Mesenchymal stem cell (in vitro differentiated cells and primary cell): ENCODE measurements around the gene BIN2.
"Not testable (repeated sequence)": the region's sequence is repeated elsewhere in the genome, so short reads cannot be mapped to it uniquely, and the experiment has no call there.

Experiments used
- DNase-seq: peaks from one replicate; pipeline ENCODE4 v3.0.0-alpha.2; 2013
- H2AFZ ChIP-seq: one replicate; pipeline ENCODE4 v1.6.1; 2013; ENCODE audit warnings: low read depth, mild to moderate bottlenecking, control low read depth, inconsistent platforms, low read length, moderate library complexity
- H2AK5ac ChIP-seq: 2 replicates; pipeline ENCODE4 v1.6.1; 2013; ENCODE audit warnings: low read length, moderate library complexity, mild to moderate bottlenecking, inconsistent platforms; ENCODE audit not compliant: severe bottlenecking
- H2BK120ac ChIP-seq: one replicate; pipeline ENCODE4 v1.6.1; 2013; ENCODE audit warnings: low read depth, mild to moderate bottlenecking, inconsistent platforms, low read length, moderate library complexity
- H2BK12ac ChIP-seq, 2 experiments: one replicate each; pipeline ENCODE4 v1.6.1; 2013; ENCODE audit warnings: inconsistent platforms in 2 of 2, low read length in 2 of 2, mild to moderate bottlenecking in 2 of 2, moderate library complexity in 2 of 2, control low read depth in 1 of 2
- H2BK15ac ChIP-seq: one replicate; pipeline ENCODE4 v1.6.1; 2013; ENCODE audit warnings: mild to moderate bottlenecking, low read depth, inconsistent platforms; ENCODE audit not compliant: poor library complexity, severe bottlenecking
- H2BK5ac ChIP-seq: 2 replicates; pipeline ENCODE4 v1.6.1; 2013; ENCODE audit warnings: low read depth, mild to moderate bottlenecking, low read length, control low read depth, inconsistent platforms; ENCODE audit not compliant: poor library complexity, severe bottlenecking
- H3K14ac ChIP-seq, 2 experiments: one replicate each; pipeline ENCODE4 v1.6.1; 2013; ENCODE audit warnings: inconsistent platforms in 2 of 2, low read length in 2 of 2, control low read depth in 1 of 2, mild to moderate bottlenecking in 1 of 2, moderate library complexity in 1 of 2
- H3K18ac ChIP-seq, 2 experiments: one replicate each; pipeline ENCODE4 v1.6.1; 2013; ENCODE audit warnings: inconsistent platforms in 2 of 2, low read length in 2 of 2, control low read depth in 1 of 2, low read depth in 1 of 2, mild to moderate bottlenecking in 1 of 2
- H3K23ac ChIP-seq, 2 experiments: one replicate each; pipeline ENCODE4 v1.6.1; 2013; ENCODE audit warnings: inconsistent platforms in 2 of 2, low read length in 2 of 2, mild to moderate bottlenecking in 2 of 2, moderate library complexity in 2 of 2, control low read depth in 1 of 2
- H3K27ac ChIP-seq: 2 replicates; pipeline ENCODE4 v1.5.1; 2013; ENCODE audit warnings: mild to moderate bottlenecking, moderate library complexity, low read length, control low read depth, inconsistent platforms; ENCODE audit not compliant: poor library complexity, severe bottlenecking
- H3K27me3 ChIP-seq, 2 experiments: 2 replicates each; pipeline versions ENCODE4 v1.6.1 to v1.7.0; 2013; ENCODE audit warnings: low read length in 2 of 2, mild to moderate bottlenecking in 2 of 2, moderate library complexity in 2 of 2, control low read depth in 1 of 2, inconsistent platforms in 1 of 2; ENCODE audit not compliant: control insufficient read depth in 1 of 2, insufficient read depth in 1 of 2
- H3K36me3 ChIP-seq, 2 experiments: 2 replicates each; pipeline versions ENCODE4 v1.6.1 to v1.7.0; 2013; ENCODE audit warnings: low read length in 2 of 2, control low read depth in 1 of 2, inconsistent platforms in 1 of 2, low read depth in 1 of 2, mild to moderate bottlenecking in 1 of 2; ENCODE audit not compliant: insufficient read depth in 2 of 2, control insufficient read depth in 1 of 2
- H3K4ac ChIP-seq, 2 experiments: one replicate each; pipeline ENCODE4 v1.6.1; 2013; ENCODE audit warnings: inconsistent platforms in 2 of 2, low read length in 2 of 2, mild to moderate bottlenecking in 2 of 2, moderate library complexity in 2 of 2, control low read depth in 1 of 2, low read depth in 1 of 2
- H3K4me1 ChIP-seq: 2 replicates; pipeline ENCODE4 v1.6.1; 2013; ENCODE audit warnings: low read depth, low read length, control low read depth; ENCODE audit not compliant: control insufficient read depth, insufficient read depth
- H3K4me2 ChIP-seq: 2 replicates; pipeline ENCODE4 v1.6.1; 2013; ENCODE audit warnings: low read length, mild to moderate bottlenecking, inconsistent platforms; ENCODE audit not compliant: poor library complexity, severe bottlenecking
- H3K4me3 ChIP-seq, 2 experiments: 2 replicates each; pipeline versions ENCODE4 v1.5.1 to v1.7.0; 2013; ENCODE audit warnings: low read length in 2 of 2, mild to moderate bottlenecking in 2 of 2, control low read depth in 1 of 2, low read depth in 1 of 2; ENCODE audit not compliant: insufficient read depth in 1 of 2
- H3K79me1 ChIP-seq: replicated peaks from 2 replicates; pipeline ENCODE4 v1.6.1; 2013; ENCODE audit warnings: mild to moderate bottlenecking, control low read depth, low read length, inconsistent platforms; ENCODE audit not compliant: poor library complexity, severe bottlenecking
- H3K9ac ChIP-seq: 2 replicates; pipeline ENCODE4 v1.7.0; 2013; ENCODE audit warnings: mild to moderate bottlenecking, low read length, moderate library complexity
- H3K9me3 ChIP-seq: 2 replicates; pipeline ENCODE4 v1.7.0; 2013; ENCODE audit warnings: mild to moderate bottlenecking, low read length; ENCODE audit not compliant: control insufficient read depth
- H4K8ac ChIP-seq: one replicate; pipeline ENCODE4 v1.6.1; 2013; ENCODE audit warnings: inconsistent platforms, mild to moderate bottlenecking, low read length, moderate library complexity
- H4K91ac ChIP-seq: one replicate; pipeline ENCODE4 v1.6.1; 2013; ENCODE audit warnings: mild to moderate bottlenecking, low read length, inconsistent platforms
- WGBS: methylation state at CpG from one replicate; pipeline ENCODE4 v1.1.7; 2013; ENCODE audit warnings: mixed read lengths; 5-methylcytosine and 5-hydroxymethylcytosine counted together

The BIN2 gene

DNA sequence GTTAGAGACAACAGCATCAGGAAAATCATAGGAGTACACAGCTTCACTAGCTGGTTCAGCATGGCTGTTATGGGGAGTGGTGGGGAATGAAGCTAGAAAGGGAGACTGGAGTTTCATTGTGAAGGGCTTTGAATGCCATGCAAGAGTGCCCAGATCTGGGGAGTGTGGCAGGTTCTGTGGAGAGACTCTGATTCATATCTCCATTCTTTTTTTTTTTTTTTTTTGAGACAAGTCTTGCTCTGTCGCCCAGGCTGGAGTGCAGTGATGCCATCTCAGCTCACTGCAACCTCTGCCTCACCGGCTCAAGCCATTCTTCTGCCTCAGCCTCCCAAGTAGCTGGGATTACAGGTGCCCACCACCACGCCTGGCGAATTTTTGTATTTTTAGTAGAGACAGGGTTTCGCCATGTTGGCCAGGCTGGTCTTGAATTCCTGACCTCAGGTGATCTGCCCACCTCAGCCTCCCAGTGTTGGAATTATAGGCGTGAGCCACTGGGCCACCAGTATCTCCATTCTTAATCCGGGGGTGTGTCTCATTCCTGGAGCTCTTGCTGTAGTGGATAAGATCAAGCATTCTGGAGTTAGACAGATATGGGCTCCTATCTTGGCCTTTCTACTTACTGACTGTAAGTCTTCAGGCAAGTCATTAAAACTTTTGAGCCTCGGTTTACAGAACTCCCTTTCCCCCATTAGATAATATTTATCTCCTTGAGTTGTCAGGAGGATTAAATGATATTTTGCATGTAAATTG, 5.7 kb downstream of the BIN2 start:
- not testable (repeated sequence) for H3K18ac ChIP-seq, H2AFZ ChIP-seq
- whole genome bisulfite sequencing = 97% methylated on average over 7 of the region's 8 CpGs

DNA sequence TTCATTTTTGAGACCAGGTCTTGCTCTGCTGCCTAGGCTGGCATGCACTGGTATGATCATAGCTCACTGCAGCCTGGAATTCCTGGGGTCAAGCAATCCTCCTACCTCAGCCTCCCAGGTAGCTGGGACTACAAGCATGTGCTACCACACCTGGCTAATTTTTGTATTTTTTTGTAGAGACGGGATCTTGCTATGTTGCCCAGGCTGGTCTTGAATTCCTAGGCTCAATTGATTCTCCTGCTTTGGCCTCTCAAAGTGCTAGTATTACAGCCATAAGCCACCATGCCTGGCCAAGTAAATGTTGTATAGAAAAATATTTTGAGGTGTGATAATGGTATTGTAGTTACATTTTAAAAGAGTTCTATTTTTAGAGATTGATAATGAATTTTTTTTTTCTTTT, 12.6 kb downstream of the BIN2 start:
- H2BK5ac ChIP-seq = no peak overlapping the region
- no peaks in the 10 kb centered on the region for H3K79me1 ChIP-seq
- no peaks in the 10 kb centered on the region for H3K9me3 ChIP-seq
- no peak overlapping the region for H3K27ac ChIP-seq
- no peak overlapping the region for H3K9ac ChIP-seq
- no peak overlapping the region for H2BK12ac ChIP-seq
- H2BK15ac ChIP-seq = no peak overlapping the region
- H3K4me1 ChIP-seq = peaks cover 3% of the 10 kb centered on the region
- no peak overlapping the region for H2AK5ac ChIP-seq
- H3K23ac ChIP-seq = no peak overlapping the region
- no peak overlapping the region for H2AFZ ChIP-seq
- H3K4me2 ChIP-seq = no peak overlapping the region
- H3K4ac ChIP-seq = no peak overlapping the region
- H4K91ac ChIP-seq = no peak overlapping the region
- H3K14ac ChIP-seq = no peak overlapping the region
- H4K8ac ChIP-seq = no peak overlapping the region
- H3K4me3 ChIP-seq = no peak overlapping the region
- WGBS = 100% methylated on average over 1 of the region's 1 CpG
- no peak overlapping the region for H2BK120ac ChIP-seq
- no peak overlapping the region for H3K18ac ChIP-seq
- no peak for DNase-seq
- H3K36me3 ChIP-seq = no peaks in the 10 kb centered on the region
- no peaks in the 10 kb centered on the region for H3K27me3 ChIP-seq

More for the DNA sequence above, 5.7 kb downstream of the BIN2 start:
- not testable (repeated sequence) for H3K4me3 ChIP-seq, H3K9me3 ChIP-seq, H4K91ac ChIP-seq, H3K27ac ChIP-seq, H3K4me1 ChIP-seq, H3K79me1 ChIP-seq, H3K14ac ChIP-seq, H2AK5ac ChIP-seq, H2BK12ac ChIP-seq, H3K9ac ChIP-seq, H3K36me3 ChIP-seq, H2BK15ac ChIP-seq, H3K4ac ChIP-seq, H2BK5ac ChIP-seq, H3K27me3 ChIP-seq, H3K23ac ChIP-seq, H3K4me2 ChIP-seq, H2BK120ac ChIP-seq, H4K8ac ChIP-seq, DNase-seq

DNA sequence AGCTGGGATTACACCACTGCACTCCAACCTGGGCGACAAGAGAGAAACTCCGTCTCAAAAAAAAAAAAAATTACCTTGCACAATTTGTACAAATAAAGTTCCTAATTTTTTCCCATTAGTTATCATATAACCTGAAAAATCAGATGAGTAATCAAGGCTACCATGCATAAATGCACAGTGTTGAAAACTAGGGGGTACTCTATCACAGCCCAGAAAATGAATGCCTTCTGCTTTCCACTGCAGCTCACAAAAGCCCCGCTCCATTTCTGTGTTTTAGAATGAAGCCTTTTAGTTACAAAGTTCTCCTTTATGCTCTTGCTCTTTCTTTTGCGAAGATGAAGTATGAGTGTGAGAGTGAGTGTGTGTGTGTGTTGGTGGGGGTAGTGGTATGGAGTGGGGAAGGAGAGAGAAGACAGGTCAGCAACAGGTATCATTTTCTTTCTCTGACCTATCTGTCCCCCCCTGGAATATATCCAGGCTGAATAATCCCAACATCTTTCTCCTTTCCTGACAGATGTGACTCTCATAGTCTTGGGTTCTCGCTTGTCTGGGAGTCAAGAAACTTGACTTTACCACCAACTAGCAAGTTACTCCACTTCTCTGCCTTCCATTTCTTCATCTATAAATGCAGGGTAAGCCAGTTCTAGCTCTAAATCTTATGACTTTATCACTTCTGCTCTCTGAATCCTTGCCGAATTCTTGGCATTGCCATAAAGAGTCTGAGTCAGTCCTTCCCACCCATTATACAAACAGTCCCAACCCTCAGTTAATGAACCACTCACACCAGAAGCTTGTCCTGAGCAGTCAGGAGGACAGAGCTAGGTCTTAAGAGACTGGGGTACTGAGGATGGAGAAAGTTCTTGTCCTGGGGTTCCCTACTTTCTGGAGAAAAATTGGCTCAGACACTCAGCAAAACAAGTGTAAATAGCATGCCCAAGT, 16.1 kb downstream of the BIN2 start:
- H3K9me3 ChIP-seq = no peaks in the 10 kb centered on the region
- H3K14ac ChIP-seq = no peak overlapping the region
- H3K23ac ChIP-seq = no peak overlapping the region
- H3K27ac ChIP-seq = no peak overlapping the region
- peak overlapping the region; percentile 67 for H3K9ac ChIP-seq
- no peaks in the 10 kb centered on the region for H3K36me3 ChIP-seq
- no peak overlapping the region for H2AFZ ChIP-seq
- no peak overlapping the region for H4K8ac ChIP-seq
- H4K91ac ChIP-seq = no peak overlapping the region
- H3K79me1 ChIP-seq = no peaks in the 10 kb centered on the region
- peaks cover 3% of the 10 kb centered on the region for H3K4me1 ChIP-seq
- no peak overlapping the region for H2BK15ac ChIP-seq
- H3K4me2 ChIP-seq = no peak overlapping the region
- H2BK5ac ChIP-seq = no peak overlapping the region
- no peak overlapping the region for H3K18ac ChIP-seq
- WGBS = 82% methylated on average over 5 of the region's 6 CpGs
- peak overlapping the region in 1 of 2 experiments; percentile 17 for H3K4me3 ChIP-seq
- H2AK5ac ChIP-seq = no peak overlapping the region
- H3K4ac ChIP-seq = no peak overlapping the region
- no peaks in the 10 kb centered on the region for H3K27me3 ChIP-seq
- H2BK12ac ChIP-seq = no peak overlapping the region
- peak; percentile 43 for DNase-seq
- H2BK120ac ChIP-seq = no peak overlapping the region

DNA sequence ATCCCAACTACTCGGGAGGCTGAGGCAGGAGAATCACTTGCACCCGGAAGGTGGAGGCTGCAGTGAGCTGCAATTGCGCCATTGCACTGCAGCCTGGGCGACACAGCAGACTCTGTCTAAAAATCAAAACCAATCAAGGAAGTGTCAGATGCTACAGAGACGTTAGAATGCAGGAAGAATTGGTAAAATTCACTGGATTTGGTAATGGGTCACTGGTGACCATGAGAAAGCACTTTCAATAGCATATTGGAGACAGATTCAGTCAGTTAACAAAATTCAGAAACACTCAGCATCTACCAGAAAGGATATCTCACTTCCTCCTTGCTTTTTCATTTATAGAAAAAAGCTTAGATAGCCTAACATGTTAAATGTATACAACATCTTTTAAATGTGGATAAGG, 17.5 kb downstream of the BIN2 start:
- no peak overlapping the region for H3K9ac ChIP-seq
- no peak overlapping the region for H3K18ac ChIP-seq
- no peak overlapping the region for H3K4me2 ChIP-seq
- H4K91ac ChIP-seq = no peak overlapping the region
- no peak overlapping the region for H3K23ac ChIP-seq
- H2BK12ac ChIP-seq = no peak overlapping the region
- no peaks in the 10 kb centered on the region for H3K9me3 ChIP-seq
- peaks cover 3% of the 10 kb centered on the region for H3K4me1 ChIP-seq
- no peak overlapping the region for H2BK15ac ChIP-seq
- H3K27me3 ChIP-seq = peaks cover 0 to 7% of the 10 kb centered on the region in 2 experiments
- H3K27ac ChIP-seq = no peak overlapping the region
- H3K79me1 ChIP-seq = no peaks in the 10 kb centered on the region
- WGBS = 88% methylated on average over 5 of the region's 5 CpGs
- H3K4ac ChIP-seq = no peak overlapping the region
- no peak overlapping the region for H2BK5ac ChIP-seq
- H2BK120ac ChIP-seq = no peak overlapping the region
- DNase-seq = no peak
- H3K14ac ChIP-seq = no peak overlapping the region
- H2AFZ ChIP-seq = no peak overlapping the region
- no peak overlapping the region for H3K4me3 ChIP-seq
- H3K36me3 ChIP-seq = no peaks in the 10 kb centered on the region
- H2AK5ac ChIP-seq = no peak overlapping the region
- H4K8ac ChIP-seq = no peak overlapping the region
